ENCODE data around the gene ICE1. TPM values are rescaled to one million over a fixed set of nuclear protein-coding genes. Genes with fewer than 3 reads are reported as not detected.

ICE1 gene
- total and polyA plus RNA-seq, 2 donors from 2014 or later: 6.7 to 32.8 TPM

GRCh38 chr5:5532306-5533076, 110.0 kb downstream of the ICE1 start:
- Histone ChIP-seq H3K9me3 (ENCODE audit: control insufficient read depth in 2 of 3, insufficient read depth in 1 of 3, low read length in 3 of 3) (no peaks in the 10 kb centered on the region), H3K4me1 (ENCODE audit: control insufficient read depth in 2 of 3, insufficient read depth in 2 of 3, low read depth in 1 of 3, low read length in 3 of 3) (no peaks in the 10 kb centered on the region), H3K9ac (ENCODE audit: low read length in 3 of 3) (no peak overlapping the region), H3K27me3 (ENCODE audit: control insufficient read depth, insufficient read depth, low read length) (no peaks in the 10 kb centered on the region), H3K4me3 (ENCODE audit: low read length in 3 of 3) (no peak overlapping the region), H3K27ac (ENCODE audit: low read depth in 2 of 2, low read length in 2 of 2) (no peak overlapping the region), H3K36me3 (ENCODE audit: control insufficient read depth in 2 of 3, insufficient read depth in 3 of 3, low read length in 3 of 3) (no peaks in the 10 kb centered on the region)
- no peak for FAIRE-seq
- no peak for TF ChIP-seq CTCF (IDR thresholded peaks at IDR 0.05; ENCODE audit: borderline replicate concordance, extremely low read depth, insufficient read depth)
- intact Hi-C loops (cut with DNase I): no loop called here
- DNase-seq: no peak

GRCh38 chr5:5533927-5534326, 111.5 kb downstream of the ICE1 start:
- no peaks in the 10 kb centered on the region for H3K36me3 ChIP-seq (ENCODE audit: control insufficient read depth in 2 of 3, insufficient read depth in 3 of 3, low read length in 3 of 3)
- no peak overlapping the region for H3K27ac ChIP-seq (ENCODE audit: low read depth in 2 of 2, low read length in 2 of 2)
- intact Hi-C loops (cut with DNase I): no loop called here
- DNase-seq (no peak), FAIRE-seq (no peak)
- no peak overlapping the region for H3K9ac ChIP-seq (ENCODE audit: low read length in 3 of 3)
- TF ChIP-seq CTCF (IDR thresholded peaks at IDR 0.05; ENCODE audit: borderline replicate concordance, extremely low read depth, insufficient read depth): no peak
- H3K9me3 ChIP-seq (ENCODE audit: control insufficient read depth in 2 of 3, insufficient read depth in 1 of 3, low read length in 3 of 3): no peaks in the 10 kb centered on the region
- no peaks in the 10 kb centered on the region for H3K27me3 ChIP-seq (ENCODE audit: control insufficient read depth, insufficient read depth, low read length)
- no peak overlapping the region for H3K4me3 ChIP-seq (ENCODE audit: low read length in 3 of 3)
- H3K4me1 ChIP-seq (ENCODE audit: control insufficient read depth in 2 of 3, insufficient read depth in 2 of 3, low read depth in 1 of 3, low read length in 3 of 3): no peaks in the 10 kb centered on the region

- FAIRE-seq: no peak
- intact Hi-C loops (cut with DNase I): no loop called here
- Histone ChIP-seq H3K27me3 (ENCODE audit: control insufficient read depth, insufficient read depth, low read length) (no peaks in the 10 kb centered on the region), H3K9me3 (ENCODE audit: control insufficient read depth in 2 of 3, insufficient read depth in 1 of 3, low read length in 3 of 3) (no peaks in the 10 kb centered on the region), H3K36me3 (ENCODE audit: control insufficient read depth in 2 of 3, insufficient read depth in 3 of 3, low read length in 3 of 3) (no peaks in the 10 kb centered on the region), H3K27ac (ENCODE audit: low read depth in 2 of 2, low read length in 2 of 2) (no peak overlapping the region), H3K4me3 (ENCODE audit: low read length in 3 of 3) (no peak overlapping the region), H3K9ac (ENCODE audit: low read length in 3 of 3) (no peak overlapping the region), H3K4me1 (ENCODE audit: control insufficient read depth in 2 of 3, insufficient read depth in 2 of 3, low read depth in 1 of 3, low read length in 3 of 3) (no peaks in the 10 kb centered on the region)
- TF ChIP-seq CTCF (IDR thresholded peaks at IDR 0.05; ENCODE audit: borderline replicate concordance, extremely low read depth, insufficient read depth): no peak
- DNase-seq: no peak
Observed at GRCh38 chr5:5534333-5534732, 111.9 kb downstream of the ICE1 start.

Data from kidney (tissue), 14 donors.